ENCODE measurements around the gene OR5P2. TPM values are rescaled to one million over a fixed set of nuclear protein-coding genes. Genes with fewer than 3 reads are reported as not detected.

Gene OR5P2
- total and polyA plus RNA-seq, 10 of the 15 experiments (the other 5 are each of a cell fraction or from before 2014, with no cell fraction given), result not detected

- TF ChIP-seq SPI1 (IDR thresholded peaks at IDR 0.05; ENCODE audit: borderline replicate concordance, insufficient read depth, low read depth, low read length) (no peak), PAX8 (IDR thresholded peaks at IDR 0.05) (no peak), ZNF687 (IDR thresholded peaks at IDR 0.05) (no peak), NFIC (IDR thresholded peaks at IDR 0.05; ENCODE audit: low read depth, low read length) (no peak)
These were observed 47.8 kb upstream of the OR5P2 start (continued) for GRCh38 chr11:7844521-7844920.

- intact Hi-C loops (cut with micrococcal nuclease; ENCODE audit: unreplicated experiment) (no loop called here), in situ Hi-C loops (cut with MboI) (no loop called here)
- H3K4me3 ChIP-seq, result no peak overlapping the region
- H3K9ac ChIP-seq (ENCODE audit: control insufficient read depth, insufficient read depth, low read length), result no peak overlapping the region
- ChIA-PET CTCF (no interaction called here), POLR2A (no interaction called here), SMC1A (ENCODE audit: uncharacterized antibody, unreplicated experiment) (no interaction called here), RAD21 (ENCODE audit: unreplicated experiment) (no interaction called here)
- no peaks in the 10 kb centered on the region for H4K20me1 ChIP-seq (ENCODE audit: control insufficient read depth, insufficient read depth)
- FAIRE-seq (no peak), DNase-seq (ENCODE audit: low read depth, low spot score) (no peak), ATAC-seq (no peak)
- no peaks in the 10 kb centered on the region for H3K9me3 ChIP-seq (replicated peaks; ENCODE audit: control insufficient read depth, insufficient read depth, low read length)
- H3K4me1 ChIP-seq (ENCODE audit: control insufficient read depth, insufficient read depth, low read length), result no peaks in the 10 kb centered on the region
- no peaks in the 10 kb centered on the region for H3K36me3 ChIP-seq (ENCODE audit: control insufficient read depth in 2 of 2, insufficient read depth in 2 of 2, low read length in 1 of 2)
- no peaks in the 10 kb centered on the region for H3K79me2 ChIP-seq (ENCODE audit: control insufficient read depth, insufficient read depth, low read length)
- no peak overlapping the region for H3K27ac ChIP-seq (ENCODE audit: control insufficient read depth, insufficient read depth)
- H2AFZ ChIP-seq (ENCODE audit: control insufficient read depth, low read depth, low read length), result no peak overlapping the region
- 3% methylated on average over 2 of the region's 2 CpGs for WGBS (ENCODE audit: insufficient coverage, insufficient replicate concordance, low lambda C conversion rate, missing lambda C conversion rate)
- no peak overlapping the region for H3K4me2 ChIP-seq (ENCODE audit: control insufficient read depth, insufficient read depth)
- no peaks in the 10 kb centered on the region for H3K27me3 ChIP-seq (replicated peaks in 1 of 2; ENCODE audit: control insufficient read depth in 2 of 2, insufficient read depth in 2 of 2, low read length in 1 of 2)
- no TSS peak for BruUV-seq (replicated peaks)
- no peak for TF ChIP-seq E2F4 (IDR thresholded peaks at IDR 0.05; ENCODE audit: low read depth, low read length)
- no peak for TF ChIP-seq IKZF2 (IDR thresholded peaks at IDR 0.05)
- no peak for TF ChIP-seq TCF3 (IDR thresholded peaks at IDR 0.05; ENCODE audit: borderline replicate concordance, insufficient read depth, low read depth, low read length)
- no peak for TF ChIP-seq BACH1 (IDR thresholded peaks at IDR 0.05; ENCODE audit: borderline replicate concordance)
- no peak for TF ChIP-seq BRCA1 (IDR thresholded peaks at IDR 0.05; ENCODE audit: low read depth, low read length)
- no peak for TF ChIP-seq HDGF (IDR thresholded peaks at IDR 0.05)
- TF ChIP-seq MYC (IDR thresholded peaks at IDR 0.05; ENCODE audit: insufficient read depth, insufficient read length, insufficient replicate concordance, low read length, severe bottlenecking), result no peak
- no peak for TF ChIP-seq MLLT1 (IDR thresholded peaks at IDR 0.05)
- TF ChIP-seq SMAD1 (IDR thresholded peaks at IDR 0.05; ENCODE audit: low read depth, partially characterized antibody), result no peak
- TF ChIP-seq TARDBP (IDR thresholded peaks at IDR 0.05; ENCODE audit: borderline replicate concordance), result no peak
- TF ChIP-seq SMC3 (IDR thresholded peaks at IDR 0.05; ENCODE audit: borderline replicate concordance, low read length), result no peak
- no peak for TF ChIP-seq SREBF1 (IDR thresholded peaks at IDR 0.05; ENCODE audit: low read length)
- no peak for TF ChIP-seq STAT1 (conservative IDR thresholded peaks at IDR 0.05)
- no peak for TF ChIP-seq RAD51 (IDR thresholded peaks at IDR 0.05)
These were observed 43.8 kb upstream of the OR5P2 start for GRCh38 chr11:7840578-7840977.
